Measurements from ENCODE around the gene GPC6.

DNA sequence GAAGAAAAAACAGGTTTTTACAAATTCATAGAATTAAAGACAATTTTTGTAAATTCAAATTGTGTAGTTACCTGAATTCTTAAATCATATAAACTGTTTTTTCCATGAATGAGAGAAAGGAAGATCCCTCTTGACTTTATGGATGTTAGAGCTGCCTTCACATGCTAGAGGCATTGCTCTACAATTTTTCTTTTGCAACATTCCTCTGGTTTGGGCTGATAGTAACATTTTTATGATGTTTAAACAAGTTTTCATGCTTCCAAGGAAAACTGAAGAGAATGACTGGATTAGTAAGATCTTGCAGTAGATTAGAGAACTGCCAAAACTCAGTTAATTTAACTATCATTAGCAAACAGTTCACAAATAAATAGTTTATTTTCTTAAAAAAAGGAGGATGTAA, 250.6 kb downstream of the GPC6 start:
- TF ChIP-seq, protein P1, sequence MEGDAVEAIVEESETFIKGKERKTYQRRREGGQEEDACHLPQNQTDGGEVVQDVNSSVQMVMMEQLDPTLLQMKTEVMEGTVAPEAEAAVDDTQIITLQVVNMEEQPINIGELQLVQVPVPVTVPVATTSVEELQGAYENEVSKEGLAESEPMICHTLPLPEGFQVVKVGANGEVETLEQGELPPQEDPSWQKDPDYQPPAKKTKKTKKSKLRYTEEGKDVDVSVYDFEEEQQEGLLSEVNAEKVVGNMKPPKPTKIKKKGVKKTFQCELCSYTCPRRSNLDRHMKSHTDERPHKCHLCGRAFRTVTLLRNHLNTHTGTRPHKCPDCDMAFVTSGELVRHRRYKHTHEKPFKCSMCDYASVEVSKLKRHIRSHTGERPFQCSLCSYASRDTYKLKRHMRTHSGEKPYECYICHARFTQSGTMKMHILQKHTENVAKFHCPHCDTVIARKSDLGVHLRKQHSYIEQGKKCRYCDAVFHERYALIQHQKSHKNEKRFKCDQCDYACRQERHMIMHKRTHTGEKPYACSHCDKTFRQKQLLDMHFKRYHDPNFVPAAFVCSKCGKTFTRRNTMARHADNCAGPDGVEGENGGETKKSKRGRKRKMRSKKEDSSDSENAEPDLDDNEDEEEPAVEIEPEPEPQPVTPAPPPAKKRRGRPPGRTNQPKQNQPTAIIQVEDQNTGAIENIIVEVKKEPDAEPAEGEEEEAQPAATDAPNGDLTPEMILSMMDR (IDR thresholded peaks at IDR 0.05): no peak
- TF ChIP-seq POLR2A (IDR thresholded peaks at IDR 0.05) (no peak), POLR2AphosphoS5 (IDR thresholded peaks at IDR 0.05) (no peak), EP300 (IDR thresholded peaks at IDR 0.05) (no peak)
